OCI-LY1 (cell line): ENCODE measurements around the gene MYH1.

Experiments
- H2AFZ ChIP-seq: fragments of 200-600 bp; sonication (generic), shearing (Covaris generic); 2 replicates; pipeline ENCODE4 v1.6.0; 2014; ENCODE audit warnings: antibody characterized with exemption, mild to moderate bottlenecking, low read length
- H3F3A ChIP-seq: fragments of 200-600 bp; sonication (generic), shearing (Covaris generic); 2 replicates; pipeline ENCODE4 v1.6.0; 2014; ENCODE audit warnings: mild to moderate bottlenecking, antibody characterized with exemption, low read length, moderate library complexity; ENCODE audit not compliant: insufficient read depth
- H3K27ac ChIP-seq: fragments of 200-600 bp; sonication (generic); 2 replicates; pipeline ENCODE4 v1.5.1; 2014; ENCODE audit warnings: low read length, mixed run types, mild to moderate bottlenecking, low read depth; ENCODE audit not compliant: poor library complexity, severe bottlenecking
- H3K27me3 ChIP-seq: fragments of 200-600 bp; sonication (generic); 2 replicates; pipeline ENCODE4 v1.6.0; 2014; ENCODE audit warnings: antibody characterized with exemption, mild to moderate bottlenecking, low read length, moderate library complexity; ENCODE audit not compliant: insufficient read depth
- H3K36me3 ChIP-seq: fragments of 200-600 bp; sonication (generic); 2 replicates; pipeline ENCODE4 v1.6.1; 2014; ENCODE audit warnings: mild to moderate bottlenecking, antibody characterized with exemption, low read length, moderate library complexity, mixed read lengths; ENCODE audit not compliant: insufficient read depth
- H3K4me1 ChIP-seq: fragments of 200-600 bp; sonication (generic); 2 replicates; pipeline ENCODE4 v1.5.1; 2014; ENCODE audit warnings: mild to moderate bottlenecking, low read length, moderate library complexity; ENCODE audit not compliant: insufficient read depth, severe bottlenecking
- H3K4me2 ChIP-seq: fragments of 200-600 bp; sonication (generic), shearing (Covaris generic); 2 replicates; pipeline ENCODE4 v1.6.1; 2014; ENCODE audit warnings: low read length
- H3K4me3 ChIP-seq: fragments of 200-600 bp; sonication (generic); 2 replicates; pipeline ENCODE4 v1.5.1; 2014; ENCODE audit warnings: low read length, low read depth, mild to moderate bottlenecking, mixed read lengths; ENCODE audit not compliant: poor library complexity, severe bottlenecking
- H3K79me2 ChIP-seq: fragments of 200-600 bp; shearing (Covaris generic); 2 replicates; pipeline ENCODE4 v1.6.1; 2016; ENCODE audit warnings: mixed run types, low read length, mixed read lengths; ENCODE audit not compliant: insufficient read depth
- H3K9ac ChIP-seq: fragments of 200-600 bp; sonication (generic), shearing (Covaris generic); 2 replicates; pipeline ENCODE4 v1.6.1; 2014; ENCODE audit warnings: mild to moderate bottlenecking, low read length, mixed read lengths
- H3K9me2 ChIP-seq: fragments of 200-600 bp; sonication (generic), shearing (Covaris generic); 2 replicates; pipeline ENCODE4 v1.6.1; 2014; ENCODE audit warnings: low read depth, mild to moderate bottlenecking, low read length, mixed read lengths
- H3K9me3 ChIP-seq: fragments of 200-600 bp; shearing (Covaris generic); 2 replicates; pipeline ENCODE4 v1.6.1; 2014; ENCODE audit warnings: low read length, mixed read lengths
- H4K20me1 ChIP-seq: fragments of 200-600 bp; sonication (generic), shearing (Covaris generic); 2 replicates; pipeline ENCODE4 v1.6.0; 2016; ENCODE audit warnings: mild to moderate bottlenecking, low read length; ENCODE audit not compliant: insufficient read depth
- EZH2 ChIP-seq: fragments of 200-600 bp; sonication (generic), shearing (Covaris generic); IDR thresholded peaks from 2 replicates; pipeline ENCODE4 v1.8.0; 2017; ENCODE audit warnings: borderline replicate concordance, mixed run types, mild to moderate bottlenecking, antibody characterized with exemption, low read length, moderate library complexity, mixed read lengths
- TF ChIP-seq, protein P1 (sequence below): fragments of 200-600 bp; sonication (generic), shearing (Covaris generic); IDR thresholded peaks from 2 replicates; pipeline ENCODE4 v1.5.1; 2017; ENCODE audit warnings: mild to moderate bottlenecking, antibody characterized with exemption, low read length, moderate library complexity, mixed read lengths

MYH1 gene

DNA sequence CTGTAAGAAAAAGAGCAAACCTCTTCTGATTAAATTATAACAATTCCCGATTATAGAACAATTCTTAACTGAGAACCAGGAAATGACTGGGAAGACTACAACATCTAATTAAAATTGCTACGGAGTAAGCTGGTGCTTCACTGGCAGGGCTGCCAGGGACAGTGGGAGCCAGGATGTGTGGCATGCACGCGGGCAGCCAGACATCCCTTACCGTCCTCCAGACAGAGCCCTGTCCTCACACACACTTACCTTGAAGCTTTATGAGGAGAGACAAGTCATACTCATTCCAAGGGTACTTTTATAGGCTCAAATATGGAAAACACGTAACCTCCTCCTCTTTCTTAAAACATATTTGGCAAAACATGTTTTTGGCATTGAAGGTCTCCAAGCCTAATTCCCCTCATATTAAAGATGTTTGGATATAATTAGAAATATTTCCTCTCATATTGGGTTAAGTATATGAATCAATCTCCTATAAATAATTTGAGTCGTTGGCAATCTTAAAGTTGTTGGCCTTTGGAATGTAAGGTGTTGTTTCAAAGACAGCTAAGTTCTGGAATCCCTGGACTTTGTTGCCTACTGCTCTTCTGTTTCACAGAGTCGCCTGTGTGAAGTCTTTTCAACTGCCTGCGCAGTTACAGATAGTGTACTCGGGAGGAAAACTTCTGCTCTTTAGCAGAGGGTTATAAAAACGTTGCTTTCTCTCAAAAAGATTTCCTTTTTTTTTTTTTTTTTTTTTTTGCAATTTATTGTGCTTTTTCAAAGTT is at the start of gene MYH1:
TSS of gene MYH1 (minus strand) at position 272 of the 767 bp plus-strand sequence. CDS start 1,900 bp downstream, outside the sequence.
- no peak within 1 kb of the TSS for H3K9ac ChIP-seq
- H3K4me2 ChIP-seq, result no peak within 1 kb of the TSS
- H4K20me1 ChIP-seq, result no peaks in the 10 kb centered on the region
- H3K36me3 ChIP-seq, result no peaks in the 10 kb centered on the region
- H3K4me1 ChIP-seq, result no peaks in the 10 kb centered on the region
- no peaks in the 10 kb centered on the region for H3K9me3 ChIP-seq
- no peaks in the 10 kb centered on the region for H3K27me3 ChIP-seq
- no peaks in the 10 kb centered on the region for H3K79me2 ChIP-seq
- no peaks in the 10 kb centered on the region for H3F3A ChIP-seq
- no peak within 1 kb of the TSS for H3K27ac ChIP-seq
- no peak within 1 kb of the TSS for H3K4me3 ChIP-seq
- no peak within 1 kb of the TSS for H2AFZ ChIP-seq
- TF ChIP-seq, protein P1, sequence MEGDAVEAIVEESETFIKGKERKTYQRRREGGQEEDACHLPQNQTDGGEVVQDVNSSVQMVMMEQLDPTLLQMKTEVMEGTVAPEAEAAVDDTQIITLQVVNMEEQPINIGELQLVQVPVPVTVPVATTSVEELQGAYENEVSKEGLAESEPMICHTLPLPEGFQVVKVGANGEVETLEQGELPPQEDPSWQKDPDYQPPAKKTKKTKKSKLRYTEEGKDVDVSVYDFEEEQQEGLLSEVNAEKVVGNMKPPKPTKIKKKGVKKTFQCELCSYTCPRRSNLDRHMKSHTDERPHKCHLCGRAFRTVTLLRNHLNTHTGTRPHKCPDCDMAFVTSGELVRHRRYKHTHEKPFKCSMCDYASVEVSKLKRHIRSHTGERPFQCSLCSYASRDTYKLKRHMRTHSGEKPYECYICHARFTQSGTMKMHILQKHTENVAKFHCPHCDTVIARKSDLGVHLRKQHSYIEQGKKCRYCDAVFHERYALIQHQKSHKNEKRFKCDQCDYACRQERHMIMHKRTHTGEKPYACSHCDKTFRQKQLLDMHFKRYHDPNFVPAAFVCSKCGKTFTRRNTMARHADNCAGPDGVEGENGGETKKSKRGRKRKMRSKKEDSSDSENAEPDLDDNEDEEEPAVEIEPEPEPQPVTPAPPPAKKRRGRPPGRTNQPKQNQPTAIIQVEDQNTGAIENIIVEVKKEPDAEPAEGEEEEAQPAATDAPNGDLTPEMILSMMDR, result no peak
- no peak for TF ChIP-seq EZH2
- H3K9me2 ChIP-seq, result no peaks in the 10 kb centered on the region

DNA sequence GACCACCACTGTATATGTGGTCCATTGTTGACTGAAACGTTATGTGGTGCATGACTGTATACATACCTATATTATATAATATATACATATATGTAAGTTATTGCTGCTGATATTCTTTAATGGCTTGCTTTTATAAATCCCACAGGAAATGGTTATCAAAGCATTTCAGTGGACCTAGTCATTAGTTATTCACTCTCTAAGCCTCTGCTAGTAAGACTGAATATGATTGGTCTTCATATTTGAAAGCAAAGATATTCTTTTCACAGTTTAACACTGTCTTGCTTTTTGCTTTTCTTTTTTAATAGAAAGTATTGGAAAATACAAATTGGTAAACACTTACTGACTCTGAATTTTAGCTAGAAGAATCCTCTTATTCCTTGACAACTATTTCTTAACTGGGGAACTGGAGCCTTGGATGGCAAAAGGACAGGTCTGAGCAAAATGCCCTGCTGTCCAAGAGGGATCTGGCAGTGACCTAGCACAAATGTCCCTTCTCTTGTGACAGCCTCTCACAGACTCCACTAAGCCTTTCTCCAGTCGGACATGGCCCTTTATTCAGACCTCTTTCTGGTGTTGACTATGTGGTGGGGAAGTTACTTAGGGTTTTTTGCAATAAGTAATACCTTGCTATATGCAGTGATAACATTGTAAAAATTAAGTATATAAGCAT is 45.8 kb upstream of the MYH1 start:
- no peaks in the 10 kb centered on the region for H3K4me1 ChIP-seq
- H2AFZ ChIP-seq, result no peak overlapping the region
- H3K4me2 ChIP-seq, result no peak overlapping the region
- H3K9me3 ChIP-seq, result no peaks in the 10 kb centered on the region
- no peaks in the 10 kb centered on the region for H4K20me1 ChIP-seq
- no peaks in the 10 kb centered on the region for H3F3A ChIP-seq
- H3K9me2 ChIP-seq, result no peaks in the 10 kb centered on the region
- TF ChIP-seq, protein P1, result no peak
- no peak for TF ChIP-seq EZH2
- no peak overlapping the region for H3K4me3 ChIP-seq
- H3K27ac ChIP-seq, result no peak overlapping the region
- H3K9ac ChIP-seq, result no peak overlapping the region
- no peaks in the 10 kb centered on the region for H3K79me2 ChIP-seq
- H3K36me3 ChIP-seq, result no peaks in the 10 kb centered on the region
- no peaks in the 10 kb centered on the region for H3K27me3 ChIP-seq

DNA sequence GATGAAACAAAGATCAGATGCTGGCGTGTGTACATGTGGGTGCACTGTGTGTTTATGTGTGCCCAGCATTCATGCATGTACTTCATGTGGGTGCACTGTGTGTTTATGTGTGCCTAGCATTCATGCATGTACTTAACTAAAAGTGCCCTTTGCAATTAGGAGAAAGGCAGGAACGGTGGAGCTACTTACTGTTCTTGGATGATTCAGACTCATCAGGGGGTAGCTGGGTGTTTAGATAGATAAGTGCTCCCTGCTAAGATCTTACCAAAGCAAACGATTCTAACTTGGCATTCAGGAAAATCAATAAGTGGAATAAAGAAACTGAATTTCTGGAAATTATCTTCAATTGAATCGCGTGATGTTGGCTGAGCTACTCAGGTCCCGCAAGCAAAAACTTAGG is 39.7 kb upstream of the MYH1 start:
- TF ChIP-seq, protein P1, result no peak
- TF ChIP-seq EZH2, result no peak
- H3K4me2 ChIP-seq, result no peak overlapping the region
- no peaks in the 10 kb centered on the region for H3K79me2 ChIP-seq
- H3K4me1 ChIP-seq, result no peaks in the 10 kb centered on the region
- no peak overlapping the region for H3K9ac ChIP-seq
- no peaks in the 10 kb centered on the region for H4K20me1 ChIP-seq
- no peaks in the 10 kb centered on the region for H3K9me2 ChIP-seq
- no peak overlapping the region for H2AFZ ChIP-seq
- no peaks in the 10 kb centered on the region for H3K9me3 ChIP-seq
- H3F3A ChIP-seq, result no peaks in the 10 kb centered on the region
- no peak overlapping the region for H3K27ac ChIP-seq
- H3K4me3 ChIP-seq, result no peak overlapping the region
- no peaks in the 10 kb centered on the region for H3K27me3 ChIP-seq
- no peaks in the 10 kb centered on the region for H3K36me3 ChIP-seq
